Peyer's patch (tissue), 4 donors: ENCODE data around the gene PSMB5. TPM values are rescaled to one million over a fixed set of nuclear protein-coding genes. Genes with fewer than 3 reads are reported as not detected.
A peak's percentile ranks its signal among the peaks of the same experiment; 100 is the strongest.

Source experiments
- DNase-seq, 3 donors: peaks; one replicate each; pipeline ENCODE4 v3.0.0-alpha.2; 2017 to 2019
- H3K27ac ChIP-seq, 4 donors: fragments of 200-600 bp; sonication (generic); one replicate each; pipeline ENCODE4 v1.5.1; 2016 to 2019
- H3K27me3 ChIP-seq, 2 donors: fragments of 200-600 bp; sonication (generic); one replicate each; pipeline ENCODE4 v1.5.1; 2019
- H3K36me3 ChIP-seq, 3 donors: fragments of 200-600 bp; sonication (generic); one replicate each; pipeline ENCODE4 v1.5.1; 2016 to 2019
- H3K4me1 ChIP-seq, 4 donors: fragments of 200-600 bp; sonication (generic); one replicate each; pipeline ENCODE4 v1.5.1; 2016 to 2019
- H3K4me3 ChIP-seq, 4 donors: fragments of 200-600 bp; sonication (generic); 1 replicate in 3 of 4; 2 replicates in 1 of 4; pipeline ENCODE4 v1.5.1; 2016 to 2019; ENCODE audit warnings: mild to moderate bottlenecking in 1 of 4
- H3K9me3 ChIP-seq, 4 donors: fragments of 200-600 bp; sonication (generic); one replicate each; pipeline ENCODE4 v1.5.1; 2016 to 2019; ENCODE audit warnings: mild to moderate bottlenecking in 1 of 4
- POLR2A ChIP-seq, 2 donors: fragments of 450-650 bp; IDR thresholded peaks; one replicate each; pipeline ENCODE4 v1.5.1; 2017; ENCODE audit warnings: antibody characterized with exemption in 2 of 2, mild to moderate bottlenecking in 2 of 2, moderate library complexity in 2 of 2
- total RNA-seq, 4 donors: library from RNA; depleted of rRNA; stranded (reverse); fragments of >200 nt; gene quantifications; one replicate each; pipeline ENCODE4 v1.1.0, GENCODE V29; 2016
- TF ChIP-seq, protein P1 (sequence below), 6 experiments: fragments of 450-650 bp in 4 of 6; fragments of 200-600 bp in 2 of 6; sonication (generic) in 1 of 6; IDR thresholded peaks; one replicate each; pipeline ENCODE4 v1.5.1; 2017 to 2019; ENCODE audit warnings: antibody characterized with exemption in 6 of 6, mild to moderate bottlenecking in 3 of 6, moderate library complexity in 1 of 6

PSMB5 gene
- total RNA-seq, 4 donors from 2014 or later, result 49.6 to 116 (median 68.8) TPM

DNA sequence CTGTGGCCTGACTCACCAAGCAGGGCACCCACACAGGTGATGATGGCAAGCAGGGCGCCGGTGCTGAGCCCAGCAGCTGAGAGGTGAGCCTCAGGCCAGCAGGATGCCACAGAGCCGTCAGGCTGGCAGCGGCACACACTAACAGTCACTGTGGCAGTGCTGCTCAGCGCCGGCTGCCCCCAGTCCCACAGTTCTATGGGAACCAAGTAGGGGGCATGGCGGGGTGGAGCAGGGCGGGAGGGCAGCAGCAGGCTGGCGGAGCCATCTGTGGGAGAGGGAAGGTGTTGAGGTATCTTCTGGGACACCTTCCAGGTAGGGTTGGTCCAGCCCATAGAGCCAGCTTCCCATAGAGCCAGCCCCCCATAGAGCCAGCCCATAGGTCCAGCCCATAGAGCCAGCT is 14.3 kb upstream of the PSMB5 start:
- TF ChIP-seq, protein P1, sequence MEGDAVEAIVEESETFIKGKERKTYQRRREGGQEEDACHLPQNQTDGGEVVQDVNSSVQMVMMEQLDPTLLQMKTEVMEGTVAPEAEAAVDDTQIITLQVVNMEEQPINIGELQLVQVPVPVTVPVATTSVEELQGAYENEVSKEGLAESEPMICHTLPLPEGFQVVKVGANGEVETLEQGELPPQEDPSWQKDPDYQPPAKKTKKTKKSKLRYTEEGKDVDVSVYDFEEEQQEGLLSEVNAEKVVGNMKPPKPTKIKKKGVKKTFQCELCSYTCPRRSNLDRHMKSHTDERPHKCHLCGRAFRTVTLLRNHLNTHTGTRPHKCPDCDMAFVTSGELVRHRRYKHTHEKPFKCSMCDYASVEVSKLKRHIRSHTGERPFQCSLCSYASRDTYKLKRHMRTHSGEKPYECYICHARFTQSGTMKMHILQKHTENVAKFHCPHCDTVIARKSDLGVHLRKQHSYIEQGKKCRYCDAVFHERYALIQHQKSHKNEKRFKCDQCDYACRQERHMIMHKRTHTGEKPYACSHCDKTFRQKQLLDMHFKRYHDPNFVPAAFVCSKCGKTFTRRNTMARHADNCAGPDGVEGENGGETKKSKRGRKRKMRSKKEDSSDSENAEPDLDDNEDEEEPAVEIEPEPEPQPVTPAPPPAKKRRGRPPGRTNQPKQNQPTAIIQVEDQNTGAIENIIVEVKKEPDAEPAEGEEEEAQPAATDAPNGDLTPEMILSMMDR (IDR thresholded peaks at IDR 0.05), result no peak
- TF ChIP-seq POLR2A (IDR thresholded peaks at IDR 0.05), result no peak
- Histone ChIP-seq H3K4me3 (no peak overlapping the region), H3K36me3 (no peaks in the 10 kb centered on the region), H3K9me3 (no peaks in the 10 kb centered on the region), H3K27ac (no peak overlapping the region), H3K27me3 (no peaks in the 10 kb centered on the region), H3K4me1 (peaks cover 0 to 7% (median 0%) of the 10 kb centered on the region in 4 donors)
- DNase-seq, result peak in 1 of 3 donors; percentile 33

DNA sequence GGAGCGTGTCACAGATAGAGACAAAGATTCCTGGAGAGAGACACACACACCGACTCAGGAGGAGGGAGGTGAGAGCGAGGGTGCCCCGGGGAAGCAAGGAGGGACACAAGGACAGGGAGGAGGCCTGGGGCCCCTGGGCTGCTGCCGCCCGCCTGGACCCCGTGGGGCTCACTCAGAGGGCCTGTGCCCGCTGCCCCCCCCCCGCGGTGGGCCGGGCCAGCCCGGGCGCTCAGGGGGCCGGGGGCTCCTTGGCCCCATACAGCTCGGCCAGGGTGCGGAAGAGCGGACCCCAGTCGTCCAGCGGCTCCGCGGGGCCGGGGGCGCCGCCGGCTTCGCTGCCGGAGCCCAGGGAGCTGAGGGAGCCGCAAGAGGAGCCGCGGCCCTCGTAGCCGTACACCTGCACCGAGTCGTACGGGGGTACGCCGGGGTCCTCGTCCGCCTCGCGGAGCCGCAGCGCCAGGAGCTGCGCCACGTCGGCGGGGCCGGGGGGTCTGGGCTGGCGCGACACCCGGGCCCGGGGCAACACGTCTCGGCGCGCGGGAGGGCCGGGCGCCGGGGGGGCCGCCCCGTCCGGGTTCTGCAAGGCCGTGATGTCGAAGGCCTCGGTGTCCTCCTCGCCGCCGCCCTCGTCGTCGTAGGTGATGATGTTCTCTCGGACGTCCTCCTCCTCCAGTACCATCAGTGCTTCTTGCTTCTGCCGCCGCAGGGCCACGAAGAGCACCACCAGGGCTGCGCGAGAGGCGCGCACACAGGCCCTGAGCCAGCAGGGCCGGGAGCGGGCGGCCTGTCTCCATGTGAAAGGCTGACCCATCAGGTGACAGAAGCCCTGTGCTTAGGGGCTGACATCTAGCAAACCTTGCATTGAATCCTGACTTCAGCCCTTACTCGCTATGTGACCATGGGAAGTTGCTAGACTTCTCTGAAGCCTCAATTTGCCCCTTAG is 13.3 kb upstream of the PSMB5 start:
- no peaks in the 10 kb centered on the region for H3K27me3 ChIP-seq
- H3K4me1 ChIP-seq, result peaks cover 0 to 7% (median 0%) of the 10 kb centered on the region in 4 donors
- no peak overlapping the region for H3K27ac ChIP-seq

DNA sequence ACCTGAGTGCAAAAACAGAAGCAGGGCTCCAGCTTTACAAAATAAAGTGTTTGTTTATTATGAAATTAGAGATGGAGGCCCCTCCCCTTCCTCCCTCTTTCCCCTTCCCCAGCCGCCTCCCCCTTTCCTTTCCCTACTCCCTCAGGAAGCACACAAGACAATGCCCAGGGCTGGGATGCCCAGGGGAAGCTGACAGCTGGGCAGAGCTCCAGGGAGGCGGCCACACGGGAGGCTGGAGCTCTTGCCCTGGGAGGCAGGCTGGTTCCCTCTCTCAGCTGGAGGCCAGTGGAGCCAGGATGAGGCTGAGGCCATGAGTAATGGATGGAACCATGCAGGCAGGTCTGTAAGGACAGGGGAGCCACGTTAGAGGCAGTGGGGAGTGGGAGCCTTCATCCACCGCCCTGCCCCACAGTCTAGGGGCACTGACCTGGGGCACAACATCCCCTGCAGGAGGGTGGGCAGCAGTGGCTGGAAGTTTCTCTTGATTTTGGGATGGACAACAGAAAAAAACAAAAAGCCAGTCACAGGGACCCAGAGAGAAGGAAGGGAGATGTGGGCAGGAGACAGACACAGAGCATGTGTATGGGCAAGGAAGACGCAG is 12.4 kb upstream of the PSMB5 start:
- H3K4me3 ChIP-seq, result no peak overlapping the region
- DNase-seq, result peak in 1 of 3 donors; percentile 34
- TF ChIP-seq, protein P1 (IDR thresholded peaks at IDR 0.05), result no peak
- no peak for TF ChIP-seq POLR2A (IDR thresholded peaks at IDR 0.05)
- no peaks in the 10 kb centered on the region for H3K27me3 ChIP-seq
- no peaks in the 10 kb centered on the region for H3K36me3 ChIP-seq
- H3K4me1 ChIP-seq, result peaks cover 0 to 7% (median 0%) of the 10 kb centered on the region in 4 donors
- no peak overlapping the region for H3K27ac ChIP-seq
- H3K9me3 ChIP-seq, result no peaks in the 10 kb centered on the region

More for the DNA sequence above, 13.3 kb upstream of the PSMB5 start:
- no peak overlapping the region for H3K4me3 ChIP-seq
- H3K9me3 ChIP-seq, result no peaks in the 10 kb centered on the region
- TF ChIP-seq, protein P1 (IDR thresholded peaks at IDR 0.05), result no peak
- TF ChIP-seq POLR2A (IDR thresholded peaks at IDR 0.05), result no peak
- H3K36me3 ChIP-seq, result no peaks in the 10 kb centered on the region
- peak in 1 of 3 donors; percentile 38 for DNase-seq

DNA sequence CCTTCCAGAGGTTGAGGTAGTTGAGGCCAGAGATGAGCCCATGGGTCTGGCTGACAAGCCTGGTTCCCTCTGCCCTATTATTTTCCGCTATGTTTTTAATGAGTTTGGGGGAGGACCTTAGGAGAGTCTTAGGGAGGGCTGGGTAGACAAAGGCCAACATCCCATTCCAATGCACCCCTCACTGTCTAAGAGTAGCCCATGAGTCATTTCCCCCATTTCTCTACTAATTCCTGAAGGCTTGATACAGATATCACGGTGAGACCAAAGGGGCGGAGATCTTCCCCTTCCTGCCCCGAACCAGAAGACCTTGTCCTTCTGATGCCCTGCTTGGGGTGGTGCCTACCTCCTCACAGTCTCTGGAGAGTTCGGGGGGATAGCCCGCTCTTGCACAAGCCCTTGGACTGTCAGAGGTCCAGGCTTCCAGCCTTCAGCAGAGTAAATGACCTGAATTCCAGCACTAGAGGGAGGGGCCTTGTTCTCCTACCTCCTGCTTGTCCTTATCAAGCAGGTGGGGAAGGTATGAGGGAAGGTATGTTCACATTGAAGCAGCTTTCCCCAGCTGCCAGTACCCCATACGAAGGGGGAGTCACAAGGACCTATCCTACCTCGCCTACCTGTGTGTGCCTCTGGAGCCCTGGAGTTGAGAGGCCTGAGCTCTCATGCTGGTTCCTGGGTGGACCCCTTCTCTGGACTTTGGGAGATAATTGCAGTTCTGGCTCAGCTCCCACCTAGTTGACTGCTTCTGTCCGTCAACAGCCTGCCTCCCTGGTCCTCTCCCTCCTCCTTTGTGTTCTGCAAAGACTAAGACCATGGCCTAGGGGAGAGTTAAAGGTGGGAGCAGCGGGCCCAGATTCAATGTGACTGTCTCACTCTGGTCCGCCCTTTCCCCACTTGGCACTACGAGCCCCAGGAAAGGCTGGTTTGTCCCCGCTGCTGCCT is 11.0 kb upstream of the PSMB5 start:
- DNase-seq, result peak in 1 of 3 donors; percentile 20
- no peaks in the 10 kb centered on the region for H3K9me3 ChIP-seq
- no peak overlapping the region for H3K27ac ChIP-seq
- H3K4me1 ChIP-seq, result peaks cover 0 to 7% (median 0%) of the 10 kb centered on the region in 4 donors
- TF ChIP-seq POLR2A (IDR thresholded peaks at IDR 0.05), result no peak
- TF ChIP-seq, protein P1 (IDR thresholded peaks at IDR 0.05), result no peak
- H3K4me3 ChIP-seq, result no peak overlapping the region
- no peaks in the 10 kb centered on the region for H3K27me3 ChIP-seq
- no peaks in the 10 kb centered on the region for H3K36me3 ChIP-seq

DNA sequence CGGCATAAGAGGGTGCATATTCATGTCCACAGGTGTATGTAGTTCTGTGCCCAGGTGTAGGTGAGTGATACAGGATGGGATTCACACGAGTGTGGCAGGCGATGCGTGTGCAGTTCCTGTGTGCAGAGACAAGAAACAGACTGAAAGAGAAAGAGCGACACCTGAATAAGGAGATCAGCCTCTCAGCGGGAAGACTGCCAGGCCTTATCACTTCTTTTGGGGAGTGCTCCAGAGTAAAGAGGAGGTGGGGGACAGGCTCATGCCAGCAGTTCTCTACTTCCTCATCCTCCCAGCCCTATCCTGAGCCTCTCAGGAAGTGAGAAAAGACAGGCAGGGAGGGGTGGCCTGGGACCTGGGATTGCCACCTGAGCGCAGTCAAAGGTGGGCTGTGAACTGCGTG is 10.1 kb upstream of the PSMB5 start:
- Histone ChIP-seq H3K36me3 (no peaks in the 10 kb centered on the region), H3K27me3 (no peaks in the 10 kb centered on the region), H3K4me1 (peaks cover 0 to 7% (median 0%) of the 10 kb centered on the region in 4 donors), H3K27ac (no peak overlapping the region), H3K9me3 (no peaks in the 10 kb centered on the region), H3K4me3 (no peak overlapping the region)
- DNase-seq, result no peak
- TF ChIP-seq, protein P1 (IDR thresholded peaks at IDR 0.05), result no peak
- TF ChIP-seq POLR2A (IDR thresholded peaks at IDR 0.05), result no peak
